WTC11 (cell line): Measurements from ENCODE around the gene GPR139.

Source experiments
- CBFB ChIP-seq: sonication (generic); formaldehyde crosslinking; IDR thresholded peaks from 2 replicates; pipeline ENCODE4 v1.8.1; 2022; ENCODE audit warnings: mild to moderate bottlenecking, low read depth, missing genetic modification reagents
- CREM ChIP-seq: sonication (generic); formaldehyde crosslinking; IDR thresholded peaks from 2 replicates; pipeline ENCODE4 v1.8.1; 2022; ENCODE audit warnings: mild to moderate bottlenecking, missing genetic modification reagents, moderate library complexity
- CTCF ChIP-seq: fragments of 200-600 bp; IDR thresholded peaks from 2 replicates; pipeline ENCODE4 v1.8.0; 2022; ENCODE audit warnings: antibody characterized with exemption
- E2F4 ChIP-seq: sonication (generic); formaldehyde crosslinking; IDR thresholded peaks from 2 replicates; pipeline ENCODE4 v1.8.1; 2022; ENCODE audit warnings: low read depth, mild to moderate bottlenecking, moderate library complexity, missing genetic modification reagents, borderline replicate concordance
- FOXP1 ChIP-seq: sonication (generic); formaldehyde crosslinking; IDR thresholded peaks from 2 replicates; pipeline ENCODE4 v1.8.0; 2022; ENCODE audit warnings: missing genetic modification reagents, mild to moderate bottlenecking, moderate library complexity, borderline replicate concordance
- IRF1 ChIP-seq: sonication (generic); formaldehyde crosslinking; IDR thresholded peaks from 2 replicates; pipeline ENCODE4 v1.8.0; 2023; ENCODE audit warnings: missing genetic modification reagents
- MAX ChIP-seq: sonication (generic); formaldehyde crosslinking; IDR thresholded peaks from 2 replicates; pipeline ENCODE4 v1.8.0; 2022; ENCODE audit warnings: mild to moderate bottlenecking, missing genetic modification reagents
- NFATC4 ChIP-seq: fragments of 250-450 bp; sonication (Bioruptor Pico); IDR thresholded peaks from 2 replicates; pipeline ENCODE4 v1.9.0; 2021; ENCODE audit warnings: mild to moderate bottlenecking
- NFE2L1 ChIP-seq: sonication (generic); formaldehyde crosslinking; IDR thresholded peaks from 2 replicates; pipeline ENCODE4 v1.8.1; 2023; ENCODE audit warnings: missing genetic modification reagents
- STAT6 ChIP-seq: sonication (generic); formaldehyde crosslinking; conservative IDR thresholded peaks from 2 replicates; pipeline ENCODE4 v1.8.1; 2023; ENCODE audit warnings: mild to moderate bottlenecking, low read depth, missing genetic modification reagents, moderate library complexity
- USF2 ChIP-seq: sonication (generic); formaldehyde crosslinking; IDR thresholded peaks from 2 replicates; pipeline ENCODE4 v1.8.1; 2023; ENCODE audit warnings: mild to moderate bottlenecking, missing genetic modification reagents, moderate library complexity
- ZNF121 ChIP-seq: sonication (generic); formaldehyde crosslinking; IDR thresholded peaks from 2 replicates; pipeline ENCODE4 v1.8.0; 2023; ENCODE audit warnings: missing genetic modification reagents
- ZNF423 ChIP-seq: fragments of 250-450 bp; sonication (Bioruptor Pico); IDR thresholded peaks from 2 replicates; pipeline ENCODE4 v2.1.2; 2022; ENCODE audit warnings: mild to moderate bottlenecking, moderate library complexity

- no peak for TF ChIP-seq CTCF
- TF ChIP-seq ZNF423 (CRISPR knock-in tag) = no peak
- no peak for TF ChIP-seq E2F4 (CRISPR knock-in tag)
- TF ChIP-seq CREM = no peak
- TF ChIP-seq NFE2L1 (CRISPR knock-in tag) = no peak
- no peak for TF ChIP-seq FOXP1 (CRISPR knock-in tag)
- TF ChIP-seq MAX (CRISPR knock-in tag) = no peak
- TF ChIP-seq ZNF121 (CRISPR knock-in tag) = no peak
- TF ChIP-seq STAT6 (CRISPR knock-in tag) = no peak
- TF ChIP-seq CBFB (CRISPR knock-in tag) = no peak
- no peak for TF ChIP-seq USF2
- TF ChIP-seq NFATC4 (CRISPR knock-in tag) = no peak
- TF ChIP-seq IRF1 (CRISPR knock-in tag) = no peak
Measured at GRCh38 chr16:19991614-19992013, 82.1 kb downstream of the GPR139 start.
